Prostate gland (tissue), 2 donors: ENCODE data around the gene CNST. TPM values are rescaled to one million over a fixed set of nuclear protein-coding genes. Genes with fewer than 3 reads are reported as not detected.

Experiments
- DNase-seq: peaks from one replicate; pipeline ENCODE4 v3.0.0-alpha.2; 2019; ENCODE audit warnings: low spot score
- H3K27ac ChIP-seq, 2 donors: fragments of 200-600 bp; sonication (generic); 2 replicates each; pipeline ENCODE4 v1.5.1; 2017 to 2019
- H3K27me3 ChIP-seq: fragments of 200-600 bp; sonication (generic); replicated peaks from 2 replicates; pipeline ENCODE4 v1.5.1; 2019; ENCODE audit not compliant: insufficient read depth
- H3K36me3 ChIP-seq, 2 donors: fragments of 200-600 bp; sonication (generic); 1 replicate in 1 of 2; 2 replicates in 1 of 2; pipeline versions ENCODE4 v1.5.1 to v1.8.1; 2017 to 2019
- H3K4me1 ChIP-seq: fragments of 200-600 bp; sonication (generic); replicated peaks from 2 replicates; pipeline ENCODE4 v1.5.1; 2019
- H3K4me3 ChIP-seq, 2 donors: fragments of 200-600 bp; sonication (generic); 2 replicates each; pipeline ENCODE4 v1.5.1; 2017 to 2019
- H3K9me3 ChIP-seq: fragments of 200-600 bp; sonication (generic); 2 replicates; pipeline ENCODE4 v1.5.1; 2017
- POLR2A ChIP-seq: fragments of 450-650 bp; IDR thresholded peaks from one replicate; pipeline ENCODE4 v1.6.1; 2016; ENCODE audit warnings: antibody characterized with exemption, mild to moderate bottlenecking
- POLR2AphosphoS5 ChIP-seq: sonication (generic); formaldehyde crosslinking; IDR thresholded peaks from one replicate; pipeline ENCODE4 v1.6.1; 2017; ENCODE audit warnings: antibody characterized with exemption
- WGBS: methylation state at CpG from one replicate; pipeline ENCODE4 v1.1.5; 2018; 5-methylcytosine and 5-hydroxymethylcytosine counted together
- intact Hi-C: fragments of 100-400 bp; cut with DNase I; formaldehyde crosslinking; loops from one replicate; pipeline ENCODE4 v1.14.2; 2022
- total RNA-seq, 2 donors: library from RNA; depleted of rRNA; stranded (reverse); fragments of >200 nt; gene quantifications; one replicate each; pipeline ENCODE4 v1.1.0, GENCODE V29; 2016
- TF ChIP-seq, protein P1 (sequence below), 4 experiments: fragments of 200-600 bp in 2 of 4; fragments of 450-650 bp in 2 of 4; sonication (generic) in 2 of 4; IDR thresholded peaks; 1 replicate in 3 of 4; 2 replicates in 1 of 4; pipeline ENCODE4 v1.5.1; 2016 to 2019; ENCODE audit warnings: antibody characterized with exemption in 4 of 4, mild to moderate bottlenecking in 2 of 4, moderate library complexity in 2 of 4

The CNST gene
- total RNA-seq, 2 donors from 2014 or later = 19.4 to 52.6 TPM

DNA sequence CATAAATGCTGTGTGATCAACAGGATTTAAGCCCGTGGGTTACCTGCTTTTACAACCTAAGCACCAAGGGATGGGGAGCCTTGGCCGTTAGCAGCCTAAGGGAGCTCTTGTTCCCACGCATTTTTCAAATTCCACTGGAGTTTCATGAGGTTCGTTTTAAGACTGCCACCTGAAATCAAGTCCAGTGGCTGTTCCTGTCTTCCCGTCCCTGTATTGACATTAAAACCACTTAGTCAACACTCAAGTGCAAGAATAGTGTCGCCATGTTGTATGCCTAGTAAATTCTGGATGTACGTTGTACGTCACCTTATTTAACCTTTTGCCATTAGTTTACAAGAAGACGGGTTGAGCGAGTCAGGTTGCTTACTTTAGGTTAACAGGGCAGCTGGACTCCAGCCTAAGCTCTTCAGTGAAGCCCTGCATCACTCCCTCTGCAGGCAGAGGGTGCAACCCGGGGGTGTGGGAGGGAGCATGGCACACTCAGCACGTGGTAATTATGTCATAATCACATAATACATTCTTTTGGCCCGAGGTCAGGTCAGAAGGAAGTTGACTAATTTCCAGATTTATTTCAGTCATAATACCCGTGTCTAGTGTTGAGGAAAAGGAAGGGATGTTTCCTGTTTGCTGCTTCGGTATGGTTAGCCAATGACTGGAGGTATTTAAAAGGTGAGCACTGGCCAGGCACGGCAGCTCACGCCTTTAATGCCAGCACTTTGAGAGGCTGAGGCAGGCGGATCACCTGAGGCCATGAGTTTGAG lies 42.5 kb downstream of the CNST start:
- intact Hi-C loops = no loop called here
- no peaks in the 10 kb centered on the region for H3K27me3 ChIP-seq
- no peaks in the 10 kb centered on the region for H3K9me3 ChIP-seq
- 23% methylated on average over 18 of the region's 18 CpGs for WGBS
- H3K4me3 ChIP-seq = no peak overlapping the region
- H3K27ac ChIP-seq = peak overlapping the region; percentile 53 to 69
- no peaks in the 10 kb centered on the region for H3K36me3 ChIP-seq
- peak; percentile 93 for DNase-seq
- peak; percentile 96 for TF ChIP-seq POLR2AphosphoS5
- TF ChIP-seq POLR2A = no peak
- TF ChIP-seq, protein P1, sequence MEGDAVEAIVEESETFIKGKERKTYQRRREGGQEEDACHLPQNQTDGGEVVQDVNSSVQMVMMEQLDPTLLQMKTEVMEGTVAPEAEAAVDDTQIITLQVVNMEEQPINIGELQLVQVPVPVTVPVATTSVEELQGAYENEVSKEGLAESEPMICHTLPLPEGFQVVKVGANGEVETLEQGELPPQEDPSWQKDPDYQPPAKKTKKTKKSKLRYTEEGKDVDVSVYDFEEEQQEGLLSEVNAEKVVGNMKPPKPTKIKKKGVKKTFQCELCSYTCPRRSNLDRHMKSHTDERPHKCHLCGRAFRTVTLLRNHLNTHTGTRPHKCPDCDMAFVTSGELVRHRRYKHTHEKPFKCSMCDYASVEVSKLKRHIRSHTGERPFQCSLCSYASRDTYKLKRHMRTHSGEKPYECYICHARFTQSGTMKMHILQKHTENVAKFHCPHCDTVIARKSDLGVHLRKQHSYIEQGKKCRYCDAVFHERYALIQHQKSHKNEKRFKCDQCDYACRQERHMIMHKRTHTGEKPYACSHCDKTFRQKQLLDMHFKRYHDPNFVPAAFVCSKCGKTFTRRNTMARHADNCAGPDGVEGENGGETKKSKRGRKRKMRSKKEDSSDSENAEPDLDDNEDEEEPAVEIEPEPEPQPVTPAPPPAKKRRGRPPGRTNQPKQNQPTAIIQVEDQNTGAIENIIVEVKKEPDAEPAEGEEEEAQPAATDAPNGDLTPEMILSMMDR (IDR thresholded peaks at IDR 0.05) = peak in 3 of 4 experiments; percentile 22 to 46 (median 36)
- H3K4me1 ChIP-seq = no peaks in the 10 kb centered on the region

DNA sequence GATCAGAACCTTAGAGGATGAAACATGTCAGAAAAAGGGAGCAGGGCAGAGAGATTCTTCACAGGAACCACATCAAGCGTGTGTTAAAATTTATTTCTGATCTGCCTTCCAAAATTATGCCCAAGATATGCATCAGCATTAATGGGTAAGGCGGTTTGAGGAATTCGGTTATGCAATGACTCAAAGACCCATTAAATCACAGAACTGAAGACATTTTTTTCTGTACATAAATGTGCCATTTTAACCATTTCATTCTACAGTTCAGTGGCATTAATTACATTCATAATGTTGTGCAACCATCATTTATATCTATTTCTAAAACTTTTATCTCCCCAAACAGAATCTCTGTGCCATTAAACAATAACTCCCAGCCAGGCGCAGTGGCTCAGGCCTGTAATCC lies 43.4 kb downstream of the CNST start:
- Histone ChIP-seq H3K36me3 (no peaks in the 10 kb centered on the region), H3K4me3 (no peak overlapping the region), H3K9me3 (no peaks in the 10 kb centered on the region), H3K4me1 (no peaks in the 10 kb centered on the region), H3K27ac (peak overlapping the region in 1 of 2 donors; percentile 69), H3K27me3 (no peaks in the 10 kb centered on the region)
- DNase-seq = no peak
- TF ChIP-seq POLR2AphosphoS5 = no peak
- TF ChIP-seq POLR2A = no peak
- TF ChIP-seq, protein P1 (IDR thresholded peaks at IDR 0.05) = no peak
- intact Hi-C loops = no loop called here
- 53% methylated on average over 4 of the region's 4 CpGs for WGBS

DNA sequence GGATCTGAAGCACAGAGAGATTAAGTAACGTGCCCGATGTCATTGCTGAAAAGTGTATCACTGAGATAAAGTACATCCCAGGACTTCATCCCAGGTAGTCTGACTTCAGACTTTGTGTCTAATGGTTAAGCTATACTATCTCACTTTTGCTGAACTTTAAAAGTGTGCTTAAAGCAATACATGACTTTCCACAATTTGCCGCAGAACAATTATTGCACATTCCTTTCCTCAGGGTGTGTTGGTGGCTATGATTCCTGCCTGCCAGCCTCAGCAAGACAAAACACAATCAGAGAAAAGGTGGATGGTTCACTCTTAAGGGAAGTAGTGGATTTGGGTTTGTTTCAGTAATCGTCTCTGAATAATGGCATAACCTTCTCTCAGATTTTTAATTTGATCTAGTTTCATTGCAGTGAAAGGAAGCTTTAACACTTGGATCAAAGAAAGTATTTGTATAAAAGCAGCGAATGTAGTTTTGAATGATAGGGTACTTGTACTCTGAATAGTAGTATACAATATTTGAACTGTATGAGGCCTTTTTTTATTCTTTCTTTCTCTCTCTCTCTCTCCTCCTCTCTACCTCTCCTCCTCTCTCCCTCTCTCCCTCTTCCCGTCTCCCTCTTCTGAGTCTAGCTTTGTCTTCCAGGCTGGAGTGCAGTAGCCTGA lies 47.0 kb downstream of the CNST start:
- 62% methylated on average over 6 of the region's 6 CpGs for WGBS
- TF ChIP-seq POLR2AphosphoS5 (no peak), POLR2A (no peak)
- TF ChIP-seq, protein P1 (IDR thresholded peaks at IDR 0.05) = no peak
- intact Hi-C loops = no loop called here
- no peak overlapping the region for H3K4me3 ChIP-seq
- H3K4me1 ChIP-seq = peaks cover 3% of the 10 kb centered on the region
- DNase-seq = no peak
- no peaks in the 10 kb centered on the region for H3K9me3 ChIP-seq
- H3K27me3 ChIP-seq = no peaks in the 10 kb centered on the region
- no peaks in the 10 kb centered on the region for H3K36me3 ChIP-seq
- H3K27ac ChIP-seq = no peak overlapping the region

DNA sequence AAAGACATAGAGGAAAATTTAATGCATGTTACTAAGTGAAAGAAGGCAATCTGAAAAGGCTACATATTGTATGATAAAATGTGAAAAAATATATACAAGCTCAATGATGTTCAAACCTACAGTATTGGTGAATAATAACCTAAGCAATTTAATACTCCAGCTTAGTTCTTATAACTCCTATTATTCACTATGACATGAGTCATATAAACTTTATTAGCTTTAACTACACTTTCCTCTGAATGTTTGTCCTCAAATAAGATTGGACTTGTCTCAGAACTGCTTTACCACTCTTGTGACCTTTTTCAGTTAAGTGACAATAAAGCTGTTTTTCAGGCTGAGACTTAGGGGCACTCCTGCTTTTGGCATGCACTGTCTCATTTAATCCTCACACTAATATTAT lies 50.9 kb downstream of the CNST start:
- intact Hi-C loops = no loop called here
- H3K4me1 ChIP-seq = peaks cover 4% of the 10 kb centered on the region
- DNase-seq = no peak
- H3K4me3 ChIP-seq = no peak overlapping the region
- no peaks in the 10 kb centered on the region for H3K36me3 ChIP-seq
- no peaks in the 10 kb centered on the region for H3K9me3 ChIP-seq
- peak overlapping the region; percentile 48 to 49 for H3K27ac ChIP-seq
- TF ChIP-seq POLR2AphosphoS5 (no peak), POLR2A (no peak)
- TF ChIP-seq, protein P1 (IDR thresholded peaks at IDR 0.05) = no peak
- H3K27me3 ChIP-seq = no peaks in the 10 kb centered on the region
